ENCODE data around the gene OR2H2.

The OR2H2 gene

DNA sequence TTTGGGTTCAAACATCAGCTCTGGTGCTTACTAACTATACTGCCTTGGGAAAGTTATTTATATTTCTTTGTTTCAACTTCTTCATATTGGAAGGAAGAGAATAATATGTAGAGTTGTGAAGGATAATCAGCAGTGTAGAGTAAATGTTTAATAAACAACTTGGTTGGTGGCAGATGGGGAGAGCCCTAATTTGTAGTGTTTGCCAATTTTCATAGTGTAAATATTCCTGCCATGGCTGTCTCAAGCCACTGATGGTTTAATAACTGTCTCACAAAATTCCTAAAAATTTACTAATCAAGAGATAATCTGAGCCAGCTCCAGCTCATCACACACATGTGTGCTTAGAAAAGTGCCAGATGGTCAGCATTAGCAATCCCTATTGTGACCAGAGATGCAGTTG is at the start of gene OR2H2:
Gene OR2H2 (plus strand): TSS at position 301 of the 400 bp plus-strand sequence. CDS start 2,824 bp downstream, outside the sequence.
- DNase-seq (ENCODE audit: low spot score): no peak

DNA sequence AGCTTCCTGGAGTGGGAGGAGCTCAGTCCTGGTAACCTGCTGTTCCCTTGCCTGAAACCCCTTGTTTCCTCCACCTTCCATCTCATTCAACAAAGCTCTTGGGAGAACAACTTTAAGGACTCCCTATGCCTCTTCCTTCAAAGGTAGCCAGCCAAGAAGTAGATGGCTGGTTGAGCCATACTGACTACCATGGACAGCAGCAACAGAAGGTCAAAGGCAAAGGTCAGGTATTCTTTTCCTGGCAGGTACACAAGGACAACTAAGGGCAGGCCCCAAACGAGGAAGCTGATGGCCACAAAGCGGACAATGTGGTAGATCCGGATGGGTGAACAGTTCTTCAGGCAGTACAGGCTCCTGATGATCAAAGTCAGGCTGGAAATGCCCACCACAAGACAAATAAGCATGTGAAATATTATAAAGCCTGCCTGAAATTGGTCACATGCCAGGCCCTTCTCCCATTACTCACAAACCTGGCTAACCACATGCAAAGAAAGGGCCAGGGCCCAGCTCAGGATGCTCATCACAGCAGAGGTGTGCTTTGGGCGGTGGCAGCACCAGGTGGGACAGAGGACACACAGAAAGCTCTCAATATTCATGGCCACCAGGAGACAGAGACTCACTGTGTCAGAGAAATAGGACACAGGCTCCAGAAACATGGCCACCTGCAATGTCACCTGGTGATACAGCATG is 47.1 kb upstream of the OR2H2 start:
- DNase-seq (ENCODE audit: low spot score): no peak

DNA sequence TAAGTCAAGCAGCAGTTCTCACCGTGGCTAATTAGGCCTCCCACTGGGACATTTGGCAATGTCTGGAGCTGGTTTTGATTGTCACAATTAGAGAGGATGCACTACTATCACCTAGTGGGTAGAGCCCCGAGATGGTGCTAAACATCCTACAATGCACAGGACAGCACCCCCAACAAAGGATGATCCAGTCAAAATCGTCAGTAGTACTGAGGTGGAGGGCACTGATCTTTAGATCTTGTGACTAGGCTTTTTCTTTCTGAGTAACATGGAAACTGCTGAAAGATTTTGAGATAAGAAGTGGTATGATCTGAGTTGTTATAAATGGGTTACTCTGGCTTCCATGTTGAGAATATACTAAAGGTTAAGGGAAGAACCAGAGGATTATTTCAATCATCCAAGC is 37.3 kb upstream of the OR2H2 start:
- peak; percentile 66 for DNase-seq (ENCODE audit: low spot score)

DNA sequence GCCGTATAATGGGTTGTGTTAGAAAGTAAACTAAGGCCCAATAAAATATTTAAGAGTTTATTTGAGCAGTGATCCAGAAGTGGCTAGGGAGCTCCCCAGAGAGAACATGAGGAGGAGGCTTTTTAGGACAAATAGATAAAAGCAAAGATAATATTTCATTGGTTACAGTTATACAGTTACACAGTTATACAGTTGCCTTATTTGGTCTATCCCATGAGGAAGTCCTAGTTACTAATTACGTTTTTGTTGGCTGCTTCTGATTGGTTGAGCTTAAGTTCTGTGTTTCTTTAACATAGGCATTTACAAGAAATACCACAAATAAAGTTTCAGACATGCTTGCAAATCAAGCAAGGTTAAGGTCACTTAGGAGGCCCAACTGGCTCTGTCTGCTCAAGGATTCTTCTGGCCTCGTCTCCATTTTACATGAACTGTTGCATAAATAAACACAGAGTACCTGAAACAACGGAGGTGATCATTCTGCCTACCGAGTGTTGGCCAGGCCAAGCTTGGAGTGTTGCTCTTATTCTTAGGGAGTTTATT is 32.3 kb upstream of the OR2H2 start:
- DNase-seq (ENCODE audit: low spot score): peak; percentile 60

DNA sequence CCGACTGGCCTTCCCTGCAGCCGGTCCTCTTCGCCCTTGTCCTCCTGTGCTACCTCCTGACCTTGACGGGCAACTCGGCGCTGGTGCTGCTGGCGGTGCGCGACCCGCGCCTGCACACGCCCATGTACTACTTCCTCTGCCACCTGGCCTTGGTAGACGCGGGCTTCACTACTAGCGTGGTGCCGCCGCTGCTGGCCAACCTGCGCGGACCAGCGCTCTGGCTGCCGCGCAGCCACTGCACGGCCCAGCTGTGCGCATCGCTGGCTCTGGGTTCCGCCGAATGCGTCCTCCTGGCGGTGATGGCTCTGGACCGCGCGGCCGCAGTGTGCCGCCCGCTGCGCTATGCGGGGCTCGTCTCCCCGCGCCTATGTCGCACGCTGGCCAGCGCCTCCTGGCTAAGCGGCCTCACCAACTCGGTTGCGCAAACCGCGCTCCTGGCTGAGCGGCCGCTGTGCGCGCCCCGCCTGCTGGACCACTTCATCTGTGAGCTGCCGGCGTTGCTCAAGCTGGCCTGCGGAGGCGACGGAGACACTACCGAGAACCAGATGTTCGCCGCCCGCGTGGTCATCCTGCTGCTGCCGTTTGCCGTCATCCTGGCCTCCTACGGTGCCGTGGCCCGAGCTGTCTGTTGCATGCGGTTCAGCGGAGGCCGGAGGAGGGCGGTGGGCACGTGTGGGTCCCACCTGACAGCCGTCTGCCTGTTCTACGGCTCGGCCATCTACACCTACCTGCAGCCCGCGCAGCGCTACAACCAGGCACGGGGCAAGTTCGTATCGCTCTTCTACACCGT is 31.5 kb upstream of the OR2H2 start:
- no peak for DNase-seq (ENCODE audit: low spot score)

DNA sequence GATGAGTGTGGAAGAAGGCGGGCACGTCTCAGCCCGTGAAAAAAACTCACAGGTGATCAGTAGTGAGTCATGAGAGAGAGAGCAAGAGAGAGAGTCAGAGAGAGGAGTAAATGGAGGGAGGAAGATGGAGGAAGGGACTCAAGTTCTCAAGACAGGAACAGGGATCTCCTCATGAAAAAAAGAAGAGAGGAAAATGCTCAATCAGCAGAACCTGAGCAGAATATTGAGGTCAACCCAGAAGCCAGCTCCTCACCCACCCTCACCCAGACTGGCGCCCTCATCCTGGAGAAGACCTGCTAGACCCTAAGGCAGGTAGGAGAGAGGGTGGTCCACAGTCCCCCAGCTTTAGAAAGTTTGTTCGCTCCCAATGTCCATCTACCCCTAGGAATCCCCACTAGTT is 30.2 kb upstream of the OR2H2 start:
- no peak for DNase-seq (ENCODE audit: low spot score)

DNA sequence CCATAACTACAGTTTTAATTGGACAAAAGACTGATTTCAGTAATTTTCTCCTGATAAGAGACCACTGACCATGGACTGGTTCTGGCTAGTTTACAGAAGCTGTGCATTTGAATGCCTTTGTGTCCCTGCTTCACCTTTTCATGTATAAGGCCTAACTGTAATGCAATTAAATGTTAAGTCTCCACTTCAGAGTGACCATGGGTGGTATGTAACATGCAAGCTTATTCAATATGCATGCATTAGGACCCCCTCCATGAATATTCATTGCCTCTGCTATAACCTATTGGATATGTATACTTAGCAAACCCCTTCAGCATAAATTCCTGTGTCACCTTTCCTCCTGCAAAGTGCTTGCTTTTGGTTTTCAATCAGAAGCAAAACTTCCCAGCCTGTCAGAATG is 27.6 kb upstream of the OR2H2 start:
- no peak for DNase-seq (ENCODE audit: low spot score)

DNA sequence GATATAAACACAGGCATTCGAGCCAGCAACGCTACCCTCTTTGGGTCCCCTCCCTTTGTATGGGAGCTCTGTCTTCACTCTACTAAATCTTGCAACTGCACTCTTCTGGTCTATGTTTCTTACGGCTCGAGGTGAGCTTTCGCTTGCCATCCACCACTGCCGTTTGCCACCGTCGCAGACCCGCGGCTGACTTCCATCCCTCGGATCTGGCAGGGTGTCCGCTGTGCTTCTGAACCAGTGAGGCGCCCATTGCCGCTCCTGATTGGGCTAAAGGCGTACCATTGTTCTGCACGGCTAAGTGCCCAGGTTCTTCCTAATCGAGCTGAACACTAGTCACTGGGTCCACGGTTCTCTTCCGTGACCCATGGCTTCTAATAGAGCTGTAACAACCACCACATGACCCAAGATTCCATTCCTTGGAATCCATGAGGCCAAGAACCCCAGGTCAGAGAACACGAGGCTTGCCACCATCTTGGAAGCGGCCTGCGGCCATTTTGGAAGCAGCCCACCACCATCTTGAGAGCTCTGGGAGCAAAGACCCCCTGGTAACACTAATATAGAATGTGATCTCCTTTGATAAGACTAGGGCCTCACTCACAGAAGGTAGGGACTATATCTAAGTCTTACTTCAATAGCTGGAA is 26.4 kb upstream of the OR2H2 start:
- DNase-seq (ENCODE audit: low spot score): no peak

DNA sequence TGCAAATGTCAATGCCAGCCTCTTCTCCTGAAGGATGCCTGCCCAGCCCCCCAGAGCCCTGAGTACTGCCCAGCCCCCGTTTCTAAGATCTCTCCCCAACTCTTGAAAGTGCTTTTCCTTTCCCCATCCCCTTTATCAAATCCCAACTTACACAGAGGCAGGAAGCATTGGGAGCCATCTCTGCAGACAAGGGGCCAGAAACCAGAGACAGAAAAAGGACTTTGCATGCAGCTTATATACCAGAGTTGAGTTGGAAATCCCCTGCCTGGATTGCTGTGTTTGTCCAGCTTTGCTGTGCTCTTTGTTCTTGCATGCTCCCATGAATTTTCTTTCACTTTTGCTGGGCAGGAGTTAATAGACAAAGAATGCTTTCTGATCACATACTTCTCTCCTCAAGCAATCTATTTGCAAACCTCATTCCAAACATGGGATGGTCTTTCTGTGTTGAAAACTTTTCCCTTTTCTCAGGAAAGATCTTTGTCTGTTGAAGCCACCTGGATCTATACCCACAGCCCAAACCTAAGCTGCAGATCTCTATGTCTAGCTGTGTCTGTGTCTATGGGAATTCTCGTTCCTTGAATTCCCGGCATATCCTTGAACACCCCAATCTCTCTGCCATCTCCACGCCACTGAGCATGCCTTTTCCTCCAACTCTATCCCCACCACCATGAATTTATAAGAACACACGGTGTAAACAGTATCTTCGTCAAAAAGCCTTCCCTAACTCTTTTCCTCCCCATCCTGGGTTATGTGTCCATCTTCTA is 25.2 kb upstream of the OR2H2 start, which contains the start of gene UBD:
Gene UBD (minus strand): TSS at position 209 of the 764 bp plus-strand sequence. CDS start 31 bp downstream, at position 178.
- DNase-seq (ENCODE audit: low spot score): no peak

DNA sequence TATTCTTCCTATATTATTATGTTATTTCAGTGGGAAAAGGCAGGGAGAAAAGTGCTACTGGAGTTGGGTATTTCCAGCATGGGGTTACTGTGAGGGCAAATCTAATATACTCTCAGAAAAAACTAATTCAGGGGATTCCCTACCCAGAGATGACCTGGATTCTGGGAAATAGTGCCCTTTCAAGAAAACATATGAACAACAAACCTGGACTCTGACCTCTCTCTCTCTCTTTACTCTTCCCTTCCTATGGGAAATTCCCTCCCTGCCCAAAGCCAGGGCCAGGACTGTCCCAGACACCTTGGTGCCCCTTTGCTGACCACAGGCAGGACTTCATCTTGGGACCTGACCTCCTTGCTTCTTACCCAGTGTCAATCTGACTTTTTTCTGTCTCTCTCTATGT is 23.8 kb upstream of the OR2H2 start:
- DNase-seq (ENCODE audit: low spot score): no peak

DNA sequence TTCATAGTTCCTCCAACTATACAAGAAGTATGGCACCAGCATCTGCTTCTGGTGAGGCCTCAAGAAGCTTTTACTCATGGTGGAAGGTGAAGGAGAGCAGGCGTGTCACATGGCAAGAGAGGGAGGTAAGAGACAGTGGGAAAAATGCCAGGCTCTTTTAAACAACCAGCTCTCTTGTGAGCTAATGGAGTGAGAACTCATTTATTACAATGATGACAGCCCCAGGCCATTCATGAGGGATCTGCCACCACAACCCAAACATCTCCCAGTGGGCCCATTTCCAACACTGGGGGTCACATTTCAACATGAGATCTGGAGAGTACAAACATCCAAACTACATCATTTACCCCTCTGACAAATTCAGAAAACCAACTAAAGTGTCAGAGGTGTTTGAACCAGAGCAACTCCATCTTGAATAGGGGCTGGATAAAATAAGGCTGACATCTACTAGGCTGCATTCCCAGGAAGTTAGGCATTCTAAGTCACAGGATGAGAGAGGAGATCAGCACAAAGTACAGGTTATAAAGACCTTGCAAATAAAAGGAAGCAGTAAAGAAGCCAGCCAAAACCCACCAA is 23.2 kb upstream of the OR2H2 start:
- DNase-seq (ENCODE audit: low spot score): no peak

DNA sequence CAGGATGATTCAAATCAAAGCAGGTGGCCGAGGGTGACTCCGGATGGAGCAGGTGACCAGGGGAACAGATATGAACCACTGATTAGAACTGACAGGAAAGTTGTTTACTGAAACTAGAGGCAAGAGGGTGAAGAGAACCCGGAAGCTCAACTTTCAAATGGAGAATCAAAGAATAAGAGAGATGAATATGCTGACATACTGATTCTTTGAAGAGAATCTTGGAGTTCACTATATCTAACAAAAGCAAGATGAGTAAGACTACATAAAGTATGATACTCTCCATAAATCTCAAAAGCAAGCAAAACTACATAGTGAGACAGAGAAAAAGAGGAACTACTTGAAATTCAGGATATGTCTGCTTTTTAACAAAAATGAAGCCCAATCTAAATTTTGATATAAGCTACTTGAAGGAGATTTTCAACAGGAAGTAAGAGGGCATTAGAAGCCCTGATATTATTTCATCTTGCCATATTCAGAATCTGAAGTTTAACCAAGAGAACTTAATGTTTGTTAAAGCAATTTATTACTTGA is 21.4 kb upstream of the OR2H2 start:
- no peak for DNase-seq (ENCODE audit: low spot score)

DNA sequence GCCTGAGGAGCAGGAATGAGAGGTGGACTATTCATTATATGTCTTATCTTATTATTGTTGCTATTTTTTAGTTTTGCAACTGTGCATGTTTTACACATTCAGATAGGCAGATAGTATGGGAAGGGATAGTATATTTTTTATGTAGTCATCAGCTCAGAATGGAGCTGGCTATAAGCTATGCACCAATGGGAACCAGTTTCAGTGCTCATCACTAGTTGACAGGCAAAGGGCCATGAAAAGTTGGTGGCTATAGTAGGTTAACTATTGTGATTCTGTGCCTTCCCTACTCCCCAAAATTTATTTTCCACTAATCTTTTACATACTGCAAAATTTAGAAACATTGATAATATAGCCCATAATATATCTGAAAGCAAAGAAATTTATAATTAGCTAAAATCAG is 20.0 kb upstream of the OR2H2 start:
- no peak for DNase-seq (ENCODE audit: low spot score)

DNA sequence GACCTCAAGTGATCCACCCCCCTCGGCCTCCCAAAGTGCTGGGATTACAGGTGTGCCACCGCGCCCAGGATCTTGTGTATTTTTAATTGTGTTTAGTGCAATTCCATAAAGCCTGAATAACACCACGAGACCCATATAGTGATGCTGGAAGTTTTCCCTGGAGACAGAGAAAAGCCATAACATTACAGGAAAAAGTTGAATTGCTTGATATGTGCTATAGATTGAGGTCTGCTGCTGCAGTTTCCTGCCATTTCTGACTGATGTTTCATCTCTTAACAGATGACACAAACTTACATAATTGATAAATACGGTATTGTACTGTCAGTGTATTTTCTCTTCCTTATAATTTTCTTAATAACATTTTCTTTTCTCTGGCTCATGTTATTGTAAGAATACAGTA is 18.1 kb upstream of the OR2H2 start:
- no peak for DNase-seq (ENCODE audit: low spot score)

DNA sequence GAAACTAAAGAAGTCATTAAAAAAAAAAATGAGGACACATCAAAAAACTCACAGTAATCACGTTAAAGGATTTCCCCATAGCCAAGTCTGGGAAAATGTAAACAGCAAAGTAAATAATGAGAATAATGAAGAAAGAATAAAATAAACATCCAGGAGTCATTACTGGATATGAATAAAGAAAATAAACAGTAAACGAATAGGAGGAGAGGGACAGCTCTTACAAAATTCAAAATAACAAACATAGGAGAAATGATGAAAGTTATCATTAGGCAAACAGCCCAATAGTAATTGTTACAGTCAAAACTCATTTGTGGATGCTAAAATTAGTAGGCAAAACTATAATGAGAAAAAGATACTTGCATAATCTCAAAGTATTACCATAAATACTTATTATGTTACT is 17.4 kb upstream of the OR2H2 start:
- no peak for DNase-seq (ENCODE audit: low spot score)

DNA sequence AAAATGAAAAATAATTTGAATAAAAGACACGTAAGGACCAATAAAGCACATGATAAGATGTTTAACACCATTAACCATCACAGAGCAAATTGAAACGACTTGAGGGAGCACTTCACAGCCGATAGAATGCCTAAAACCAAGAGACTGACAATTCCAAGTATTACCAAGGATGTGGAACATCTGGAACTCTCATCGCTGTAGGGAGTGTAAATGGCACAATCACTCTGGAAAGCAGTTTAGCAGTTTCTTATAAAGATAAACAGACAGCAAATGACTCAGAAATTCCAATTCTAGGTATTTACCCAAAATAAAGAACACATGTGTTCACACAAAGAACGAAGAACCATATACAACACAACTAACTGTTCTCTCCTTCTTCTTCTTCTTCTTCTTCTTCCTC is 16.9 kb upstream of the OR2H2 start:
- no peak for DNase-seq (ENCODE audit: low spot score)

DNA sequence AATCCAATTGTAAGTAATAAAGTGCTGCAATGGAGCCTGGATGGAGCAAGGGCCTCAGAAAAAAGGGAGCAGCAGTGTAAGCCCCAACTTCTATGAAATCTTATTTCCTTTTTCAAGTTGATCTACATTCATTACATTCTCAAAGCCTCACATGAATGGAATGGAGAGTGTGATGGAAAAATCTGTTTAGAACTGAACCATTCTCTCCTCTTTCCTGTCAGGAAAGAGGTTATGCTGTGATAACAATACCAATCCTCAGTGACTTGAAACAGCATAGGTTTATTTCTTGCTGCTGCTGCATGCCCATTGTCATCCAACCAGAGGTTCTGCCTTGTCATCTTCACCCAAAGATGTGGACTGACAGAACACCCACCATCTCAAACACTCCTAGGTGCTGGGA is 8.9 kb upstream of the OR2H2 start:
- DNase-seq (ENCODE audit: low spot score): no peak

DNA sequence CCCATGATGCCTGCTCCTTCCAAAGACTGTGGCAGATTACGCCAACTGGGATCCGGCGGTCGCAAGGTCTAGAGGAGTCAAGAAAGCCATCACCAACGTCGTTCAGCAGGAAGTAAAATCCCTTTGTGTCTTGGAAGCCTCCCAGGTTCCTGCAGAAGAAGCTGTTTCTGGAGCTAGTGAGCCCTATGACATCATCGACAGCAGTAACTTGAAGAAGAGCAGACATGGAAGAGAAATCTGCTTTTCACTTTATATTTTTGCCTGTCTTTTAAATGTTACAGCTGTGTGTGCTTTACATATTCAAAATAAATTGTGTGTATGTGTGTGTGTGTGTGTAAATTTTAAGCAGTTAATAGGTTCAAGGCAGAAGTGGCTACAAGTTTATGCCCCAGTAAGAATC is 7.4 kb upstream of the OR2H2 start:
- DNase-seq (ENCODE audit: low spot score): no peak

DNA sequence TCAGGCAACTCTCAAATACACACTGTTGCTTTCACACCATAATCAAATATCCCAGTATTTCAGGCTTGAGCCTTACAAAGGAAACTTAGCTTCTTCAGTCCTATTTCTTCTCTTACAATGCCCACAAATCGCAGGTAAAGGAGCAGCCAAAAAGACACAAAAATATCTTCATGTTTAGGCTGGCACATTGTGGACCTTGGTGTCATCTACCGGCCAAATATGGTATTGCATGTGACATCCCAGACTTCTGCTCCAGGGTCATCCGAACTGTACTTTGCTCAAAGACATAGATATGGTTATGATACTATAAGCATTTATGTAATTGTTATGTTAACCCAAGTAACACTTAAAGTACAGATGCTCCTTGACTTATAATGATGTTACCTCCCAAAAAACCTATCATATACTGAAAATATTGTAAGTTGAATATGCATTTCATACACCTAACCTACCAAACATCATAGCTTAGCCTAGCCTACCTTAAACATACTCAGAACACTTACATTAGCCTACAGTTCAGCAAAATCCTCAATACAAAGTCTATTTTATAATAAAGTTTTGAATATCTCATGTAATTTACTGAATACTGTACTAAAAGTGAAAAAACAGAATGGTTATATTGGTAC is 4.6 kb downstream of the OR2H2 start:
- peak; percentile 62 for DNase-seq (ENCODE audit: low spot score)

DNA sequence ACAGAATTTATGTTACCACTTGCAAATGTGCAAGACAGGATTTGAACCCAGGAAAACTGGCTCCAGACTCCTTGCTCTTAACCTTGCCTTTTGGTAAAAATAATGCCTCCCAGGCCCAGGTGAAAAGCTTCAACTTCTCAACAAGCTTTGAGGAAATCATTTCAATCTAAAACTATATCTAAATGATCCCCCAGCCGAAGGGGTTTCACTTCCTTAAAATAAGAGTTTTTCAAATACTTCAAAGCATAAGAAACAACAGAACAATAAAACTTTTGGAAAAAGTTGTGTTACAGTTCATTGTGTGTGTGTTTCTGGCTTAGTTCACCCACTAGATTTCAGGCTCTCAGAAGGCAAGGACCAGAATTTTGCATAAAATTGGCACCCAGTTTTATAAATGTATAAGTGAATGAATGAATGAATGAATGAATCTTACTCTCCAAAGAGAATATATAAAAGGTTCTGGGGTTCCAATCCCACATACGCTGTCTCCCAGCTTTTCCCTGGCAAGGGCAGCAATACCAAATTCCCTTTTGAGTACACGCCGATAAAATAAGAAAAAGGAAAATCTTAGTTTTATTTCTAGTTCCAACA is 5.4 kb downstream of the OR2H2 start:
- no peak for DNase-seq (ENCODE audit: low spot score)

DNA sequence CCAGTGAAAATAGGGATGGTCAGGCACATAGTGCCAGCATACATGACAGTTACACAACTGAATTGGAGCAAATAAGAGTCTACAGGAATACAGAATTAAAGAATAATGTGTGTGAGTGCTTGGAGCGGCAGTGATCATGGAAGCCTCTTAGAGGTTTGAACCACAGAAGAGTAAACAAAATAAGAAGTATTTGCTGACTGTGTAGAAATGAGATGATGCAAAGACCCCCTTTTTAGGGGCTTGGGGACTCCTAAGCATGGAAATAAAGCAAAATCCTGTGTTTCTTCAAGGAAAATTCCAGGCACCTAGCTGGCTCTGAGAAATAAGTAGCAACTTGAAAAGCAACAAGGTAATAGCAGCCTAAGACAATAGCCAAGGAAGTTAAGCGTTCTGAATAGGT is 6.8 kb downstream of the OR2H2 start:
- DNase-seq (ENCODE audit: low spot score): no peak

Data from activated CD4-positive, alpha-beta T cell treated with anti-CD3 and anti-CD28 coated beads, Interleukin-2, Interleukin-4, amounts not matched to agents 100 ng/mL and 50 ng/mL, durations not matched to agents 16 hours and 8 hours (primary cell).